GM12878 (cell line): ENCODE data around the gene CDC6. TPM values are rescaled to one million over a fixed set of nuclear protein-coding genes. Genes with fewer than 3 reads are reported as not detected.

Experiments used
- ATAC-seq: fragments of 200-7000 bp; cut with Tn5 transposase; 3 replicates; pipeline ENCODE4 v1.9.1; 2020; ENCODE audit warnings: mild to moderate bottlenecking, moderate library complexity
- BruUV-seq: library from RNA; stranded (reverse); fragments of 400-500 nt; replicated peaks from 2 replicates; lab custom pipeline; 2021; lab: Mats Ljungman, UMichigan
- CTCF ChIA-PET: fragments of 300-600 bp; sonication (Branson Sonifier 250); formaldehyde crosslinking; extraction: SDS; loops from one replicate; lab custom pipeline; 2021; ENCODE audit warnings: inconsistent platforms; lab: Yijun Ruan, JAX
- POLR2A ChIA-PET: fragments of 350-600 bp; formaldehyde crosslinking; extraction: SDS; loops from one replicate; lab custom pipeline; 2021; ENCODE audit warnings: inconsistent platforms; lab: Charles Lee
- RAD21 ChIA-PET: fragments of 300-600 bp; sonication (Branson Sonifier 250); formaldehyde crosslinking; loops from one replicate; lab custom pipeline; 2023; ENCODE audit warnings: antibody characterized with exemption; ENCODE audit not compliant: unreplicated experiment; lab: Charles Lee
- SMC1A ChIA-PET: fragments of 300-600 bp; sonication (Branson Sonifier 250); formaldehyde crosslinking; loops from one replicate; lab custom pipeline; 2023; ENCODE audit not compliant: unreplicated experiment, uncharacterized antibody; lab: Charles Lee
- DNase-seq: peaks from one replicate; pipeline ENCODE4 v3.0.0-alpha.2; 2011; ENCODE audit warnings: low read depth, low spot score
- FAIRE-seq: peaks from 3 replicates; lab custom pipeline; 2011; peaks lifted over from hg19 to GRCh38; lab: Jason Lieb, UNC
- H2AFZ ChIP-seq: 2 replicates; pipeline ENCODE4 v1.6.0; 2011; ENCODE audit warnings: low read depth, low read length, control low read depth; ENCODE audit not compliant: control insufficient read depth
- H3K27ac ChIP-seq: 2 replicates; pipeline ENCODE4 v1.5.1; 2011; ENCODE audit warnings: control low read depth; ENCODE audit not compliant: control insufficient read depth, insufficient read depth
- H3K27me3 ChIP-seq, 2 experiments: replicated peaks in 1 of 2; 2 replicates each; pipeline versions ENCODE4 v1.6.0 to v1.6.1; 2011; ENCODE audit warnings: low read length in 1 of 2; ENCODE audit not compliant: control insufficient read depth in 2 of 2, insufficient read depth in 2 of 2
- H3K36me3 ChIP-seq, 2 experiments: 2 replicates each; pipeline ENCODE4 v1.5.1; 2011; ENCODE audit warnings: low read length in 1 of 2; ENCODE audit not compliant: control insufficient read depth in 2 of 2, insufficient read depth in 2 of 2
- H3K4me1 ChIP-seq: 2 replicates; pipeline ENCODE4 v1.6.1; 2011; ENCODE audit warnings: mild to moderate bottlenecking, low read length, moderate library complexity, mixed read lengths; ENCODE audit not compliant: control insufficient read depth, insufficient read depth
- H3K4me2 ChIP-seq: 2 replicates; pipeline ENCODE4 v1.6.0; 2011; ENCODE audit warnings: control low read depth; ENCODE audit not compliant: control insufficient read depth, insufficient read depth
- H3K4me3 ChIP-seq: fragments of 200-600 bp; sonication (generic); 2 replicates; pipeline ENCODE4 v1.5.1; 2016
- H3K79me2 ChIP-seq: 2 replicates; pipeline ENCODE4 v1.6.0; 2011; ENCODE audit warnings: low read length; ENCODE audit not compliant: control insufficient read depth, insufficient read depth
- H3K9ac ChIP-seq: 2 replicates; pipeline ENCODE4 v1.8.0; 2011; ENCODE audit warnings: low read length, control low read depth, mixed read lengths; ENCODE audit not compliant: control insufficient read depth, insufficient read depth
- H3K9me3 ChIP-seq: replicated peaks from 3 replicates; pipeline ENCODE4 v1.5.1; 2011; ENCODE audit warnings: mild to moderate bottlenecking, low read length; ENCODE audit not compliant: control insufficient read depth, insufficient read depth
- H4K20me1 ChIP-seq: 2 replicates; pipeline ENCODE4 v1.6.0; 2011; ENCODE audit not compliant: control insufficient read depth, insufficient read depth
- BACH1 ChIP-seq: fragments of 450-650 bp; IDR thresholded peaks from 2 replicates; pipeline ENCODE4 v1.6.1; 2017; ENCODE audit warnings: mild to moderate bottlenecking, borderline replicate concordance
- BCL11A ChIP-seq: IDR thresholded peaks from 2 replicates; pipeline ENCODE4 v1.6.1; 2011; ENCODE audit warnings: low read depth, low read length
- E2F4 ChIP-seq: IDR thresholded peaks from 2 replicates; pipeline ENCODE4 v1.6.1; 2012; ENCODE audit warnings: low read depth, low read length, improper control_type of control experiment
- HDAC2 ChIP-seq: fragments of 200-600 bp; sonication (generic); IDR thresholded peaks from 2 replicates; pipeline ENCODE4 v1.6.1; 2017
- JUNB ChIP-seq: IDR thresholded peaks from 2 replicates; pipeline ENCODE4 v1.6.1; 2016; ENCODE audit warnings: antibody characterized with exemption, mild to moderate bottlenecking
- NR2C1 ChIP-seq: fragments of 450-650 bp; IDR thresholded peaks from 2 replicates; pipeline ENCODE4 v1.6.1; 2017; ENCODE audit warnings: antibody characterized with exemption, mild to moderate bottlenecking, moderate library complexity
- PML ChIP-seq: IDR thresholded peaks from 2 replicates; pipeline ENCODE4 v1.6.1; 2012; ENCODE audit warnings: low read length, inconsistent platforms
- RCOR1 ChIP-seq: conservative IDR thresholded peaks from 2 replicates; pipeline ENCODE4 v1.6.1; 2012; ENCODE audit warnings: low read depth, low read length, improper control_type of control experiment
- WGBS: methylation state at CpG from one replicate; pipeline ENCODE4 v1.1.6; 2016; ENCODE audit warnings: low lambda C conversion rate; ENCODE audit not compliant: insufficient replicate concordance, insufficient coverage; ENCODE audit errors: missing lambda C conversion rate; 5-methylcytosine and 5-hydroxymethylcytosine counted together
- in situ Hi-C: fragments of 300-500 bp; cut with MboI; formaldehyde crosslinking; loops from 9 replicates; pipeline ENCODE4 v1.14.3; 2018; ENCODE audit warnings: mixed read lengths
- intact Hi-C: fragments of 100-400 bp; cut with micrococcal nuclease; formaldehyde crosslinking; loops from one replicate; pipeline ENCODE4 v1.14.2; 2022; ENCODE audit not compliant: unreplicated experiment
- polyA plus RNA-seq, 11 experiments: library from polyadenylated mRNA; depleted of rRNA in 4 of 11; unstranded in 6 of 11; stranded (reverse) in 5 of 11; fragments of >200 nt; fragmentation: Nextera tagmentation in 4 of 11; fragmentation: Illumina TruSeq in 1 of 11; extraction: Ambion mirVana in 4 of 11; extraction: Trizol in 1 of 11; gene quantifications; 1 replicate in 1 of 11; 2 replicates in 10 of 11; pipeline versions ENCODE4 v1.2.1 to v1.2.3, GENCODE V29; 2011 to 2016; ENCODE audit warnings: inconsistent platforms in 2 of 11, missing spikeins in 2 of 11, low read depth in 1 of 11
- total RNA-seq, 4 experiments: library from RNA; depleted of rRNA in 3 of 4; stranded (reverse); fragments of >200 nt in 3 of 4; fragmentation: Illumina TruSeq in 1 of 4; extraction: Trizol in 1 of 4; gene quantifications; 2 replicates each; pipeline versions ENCODE4 v1.2.1 to v1.2.3, GENCODE V29; 2013 to 2021
- TF ChIP-seq, protein P1 (sequence below): fragments of 450-650 bp; IDR thresholded peaks from 2 replicates; pipeline ENCODE4 v1.6.1; 2018; ENCODE audit warnings: mild to moderate bottlenecking, low read depth, moderate library complexity; ENCODE audit not compliant: partially characterized antibody
- TF ChIP-seq, protein P2 (sequence below): fragments of 150-350 bp; IDR thresholded peaks from 2 replicates; pipeline ENCODE4 v1.6.1; 2014; ENCODE audit warnings: mild to moderate bottlenecking, low read depth, low read length
- TF ChIP-seq, protein P3 (sequence below): fragments of 450-650 bp; IDR thresholded peaks from 2 replicates; pipeline ENCODE4 v1.6.1; 2017; ENCODE audit warnings: mild to moderate bottlenecking, low read depth, inconsistent platforms; ENCODE audit not compliant: poor library complexity, severe bottlenecking

Gene CDC6
- total and polyA plus RNA-seq, 10 of the 15 experiments (the other 5 are each of a cell fraction or from before 2014, with no cell fraction given): 13.3 to 60.9 (median 47.6) TPM

DNA sequence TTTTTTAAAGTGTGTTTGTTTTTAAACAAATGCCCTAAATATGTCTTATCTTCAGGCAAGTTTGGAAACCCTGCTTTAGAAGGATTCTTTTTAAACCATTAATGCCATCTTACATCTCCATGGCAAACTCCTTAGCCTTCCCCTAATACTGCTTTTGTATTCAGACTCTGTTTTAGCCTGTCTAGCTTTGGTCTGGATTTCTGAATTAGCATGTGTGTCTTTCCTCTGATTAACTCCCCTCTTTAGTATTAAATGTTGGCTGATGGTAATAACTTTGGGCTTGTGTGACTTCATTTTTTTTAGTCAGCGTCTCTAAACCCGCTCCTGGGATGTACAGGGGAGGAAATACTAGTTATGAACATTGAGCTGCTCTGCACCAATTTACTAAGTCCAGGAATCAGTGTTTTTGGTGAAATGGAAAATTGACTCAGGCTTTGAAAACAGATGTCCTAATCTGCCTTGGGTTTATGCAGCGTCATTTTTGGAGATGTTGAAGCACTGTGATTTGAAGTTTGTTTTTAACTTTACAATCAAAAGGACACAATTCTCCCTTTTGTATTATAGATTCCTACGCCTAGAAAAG lies 46.3 kb upstream of the CDC6 start:
- H2AFZ ChIP-seq: no peak overlapping the region
- intact Hi-C loops: loop anchor here (5.0 kb wide), 1 partner anchor 41 kb away; no protein-coding TSS in a partner anchor
- FAIRE-seq (no peak), ATAC-seq (no peak)
- POLR2A ChIA-PET: no interaction called here
- H3K27ac ChIP-seq: no peak overlapping the region
- no peaks in the 10 kb centered on the region for H4K20me1 ChIP-seq
- no peak overlapping the region for H3K4me3 ChIP-seq
- BruUV-seq: TSS peak; percentile 39
- CTCF ChIA-PET: interaction anchor here (1.0 to 1.6 kb wide), 5 partner anchors 23 to 130 kb away, joined by 3 to 4 read pairs (median 4); no protein-coding TSS in a partner anchor
- no peaks in the 10 kb centered on the region; the same call in none of the 2 replicates for H3K79me2 ChIP-seq
- TF ChIP-seq E2F4: no peak
- TF ChIP-seq, protein P1, sequence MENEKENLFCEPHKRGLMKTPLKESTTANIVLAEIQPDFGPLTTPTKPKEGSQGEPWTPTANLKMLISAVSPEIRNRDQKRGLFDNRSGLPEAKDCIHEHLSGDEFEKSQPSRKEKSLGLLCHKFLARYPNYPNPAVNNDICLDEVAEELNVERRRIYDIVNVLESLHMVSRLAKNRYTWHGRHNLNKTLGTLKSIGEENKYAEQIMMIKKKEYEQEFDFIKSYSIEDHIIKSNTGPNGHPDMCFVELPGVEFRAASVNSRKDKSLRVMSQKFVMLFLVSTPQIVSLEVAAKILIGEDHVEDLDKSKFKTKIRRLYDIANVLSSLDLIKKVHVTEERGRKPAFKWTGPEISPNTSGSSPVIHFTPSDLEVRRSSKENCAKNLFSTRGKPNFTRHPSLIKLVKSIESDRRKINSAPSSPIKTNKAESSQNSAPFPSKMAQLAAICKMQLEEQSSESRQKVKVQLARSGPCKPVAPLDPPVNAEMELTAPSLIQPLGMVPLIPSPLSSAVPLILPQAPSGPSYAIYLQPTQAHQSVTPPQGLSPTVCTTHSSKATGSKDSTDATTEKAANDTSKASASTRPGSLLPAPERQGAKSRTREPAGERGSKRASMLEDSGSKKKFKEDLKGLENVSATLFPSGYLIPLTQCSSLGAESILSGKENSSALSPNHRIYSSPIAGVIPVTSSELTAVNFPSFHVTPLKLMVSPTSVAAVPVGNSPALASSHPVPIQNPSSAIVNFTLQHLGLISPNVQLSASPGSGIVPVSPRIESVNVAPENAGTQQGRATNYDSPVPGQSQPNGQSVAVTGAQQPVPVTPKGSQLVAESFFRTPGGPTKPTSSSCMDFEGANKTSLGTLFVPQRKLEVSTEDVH: no peak
- TF ChIP-seq, protein P2, sequence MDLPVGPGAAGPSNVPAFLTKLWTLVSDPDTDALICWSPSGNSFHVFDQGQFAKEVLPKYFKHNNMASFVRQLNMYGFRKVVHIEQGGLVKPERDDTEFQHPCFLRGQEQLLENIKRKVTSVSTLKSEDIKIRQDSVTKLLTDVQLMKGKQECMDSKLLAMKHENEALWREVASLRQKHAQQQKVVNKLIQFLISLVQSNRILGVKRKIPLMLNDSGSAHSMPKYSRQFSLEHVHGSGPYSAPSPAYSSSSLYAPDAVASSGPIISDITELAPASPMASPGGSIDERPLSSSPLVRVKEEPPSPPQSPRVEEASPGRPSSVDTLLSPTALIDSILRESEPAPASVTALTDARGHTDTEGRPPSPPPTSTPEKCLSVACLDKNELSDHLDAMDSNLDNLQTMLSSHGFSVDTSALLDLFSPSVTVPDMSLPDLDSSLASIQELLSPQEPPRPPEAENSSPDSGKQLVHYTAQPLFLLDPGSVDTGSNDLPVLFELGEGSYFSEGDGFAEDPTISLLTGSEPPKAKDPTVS: no peak
- TF ChIP-seq, protein P3, sequence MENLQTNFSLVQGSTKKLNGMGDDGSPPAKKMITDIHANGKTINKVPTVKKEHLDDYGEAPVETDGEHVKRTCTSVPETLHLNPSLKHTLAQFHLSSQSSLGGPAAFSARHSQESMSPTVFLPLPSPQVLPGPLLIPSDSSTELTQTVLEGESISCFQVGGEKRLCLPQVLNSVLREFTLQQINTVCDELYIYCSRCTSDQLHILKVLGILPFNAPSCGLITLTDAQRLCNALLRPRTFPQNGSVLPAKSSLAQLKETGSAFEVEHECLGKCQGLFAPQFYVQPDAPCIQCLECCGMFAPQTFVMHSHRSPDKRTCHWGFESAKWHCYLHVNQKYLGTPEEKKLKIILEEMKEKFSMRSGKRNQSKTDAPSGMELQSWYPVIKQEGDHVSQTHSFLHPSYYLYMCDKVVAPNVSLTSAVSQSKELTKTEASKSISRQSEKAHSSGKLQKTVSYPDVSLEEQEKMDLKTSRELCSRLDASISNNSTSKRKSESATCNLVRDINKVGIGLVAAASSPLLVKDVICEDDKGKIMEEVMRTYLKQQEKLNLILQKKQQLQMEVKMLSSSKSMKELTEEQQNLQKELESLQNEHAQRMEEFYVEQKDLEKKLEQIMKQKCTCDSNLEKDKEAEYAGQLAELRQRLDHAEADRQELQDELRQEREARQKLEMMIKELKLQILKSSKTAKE: no peak
- no peak for TF ChIP-seq JUNB
- no peak for TF ChIP-seq NR2C1
- TF ChIP-seq BACH1: no peak
- TF ChIP-seq BCL11A: no peak
- TF ChIP-seq HDAC2: no peak
- TF ChIP-seq RCOR1: no peak
- no peak for TF ChIP-seq PML
- TF ChIP-seq, all 136 proteins: peak for 0
- ChIA-PET RAD21 (interaction anchor here (0.7 kb wide), 1 partner anchor 49 kb away, joined by 3 read pairs; no protein-coding TSS in a partner anchor), SMC1A (interaction anchor here (0.6 to 1.0 kb wide), 3 partner anchors 121 to 427 kb away, joined by 3 to 4 read pairs (median 4); no protein-coding TSS in a partner anchor)
- WGBS: 94% methylated on average over 4 of the region's 4 CpGs
- in situ Hi-C loops: no loop called here
- H3K4me1 ChIP-seq: no peaks in the 10 kb centered on the region
- H3K36me3 ChIP-seq: no peaks in the 10 kb centered on the region; a peak in 2 of 4 replicates
- no peak overlapping the region for H3K4me2 ChIP-seq
- H3K9me3 ChIP-seq: no peaks in the 10 kb centered on the region
- H3K9ac ChIP-seq: no peak overlapping the region
- no peak for DNase-seq
- no peaks in the 10 kb centered on the region for H3K27me3 ChIP-seq
